Endothelial cell of umbilical vein (primary cell): Measurements from ENCODE around the gene PFN3. TPM values are rescaled to one million over a fixed set of nuclear protein-coding genes. Genes with fewer than 3 reads are reported as not detected.

Experiments used
- BruUV-seq: library from RNA; stranded (reverse); fragments of 400-500 nt; replicated peaks from 2 replicates; lab custom pipeline; 2021; lab: Mats Ljungman, UMichigan
- CTCF ChIA-PET: fragments of 300-600, 350-600 bp; sonication (Branson Sonifier 250); formaldehyde crosslinking; loops from one replicate; lab custom pipeline; 2021; ENCODE audit warnings: antibody characterized with exemption, inconsistent platforms; lab: Charles Lee
- POLR2A ChIA-PET: fragments of 300-600, 350-600 bp; sonication (Branson Sonifier 250); formaldehyde crosslinking; loops from one replicate; lab custom pipeline; 2021; ENCODE audit warnings: antibody characterized with exemption, inconsistent platforms; lab: Charles Lee
- DNase-seq: peaks from one replicate; pipeline ENCODE4 v3.0.0-alpha.2; 2011; ENCODE audit warnings: low read depth, low spot score
- FAIRE-seq: peaks from 2 replicates; lab custom pipeline; 2011; peaks lifted over from hg19 to GRCh38; lab: Jason Lieb, UNC
- H2AFZ ChIP-seq: 2 replicates; pipeline ENCODE4 v1.6.0; 2012; ENCODE audit warnings: low read depth, low read length, control low read depth, inconsistent platforms
- H3K27ac ChIP-seq: 2 replicates; pipeline ENCODE4 v1.5.1; 2011; ENCODE audit warnings: low read depth, mild to moderate bottlenecking, control low read depth, low read length, moderate library complexity; ENCODE audit not compliant: insufficient read depth
- H3K27me3 ChIP-seq, 2 experiments: 2 replicates each; pipeline versions ENCODE4 v1.6.0 to v1.6.1; 2011; ENCODE audit warnings: low read length in 2 of 2, mixed read lengths in 1 of 2; ENCODE audit not compliant: control insufficient read depth in 2 of 2, insufficient read depth in 2 of 2
- H3K36me3 ChIP-seq, 2 experiments: 2 replicates in 1 of 2; 3 replicates in 1 of 2; pipeline ENCODE4 v1.5.1; 2011; ENCODE audit warnings: low read length in 2 of 2, mild to moderate bottlenecking in 1 of 2, moderate library complexity in 1 of 2; ENCODE audit not compliant: control insufficient read depth in 2 of 2, insufficient read depth in 2 of 2; ENCODE audit errors: extremely low read depth in 1 of 2
- H3K4me1 ChIP-seq: 3 replicates; pipeline ENCODE4 v1.5.1; 2011; ENCODE audit warnings: mild to moderate bottlenecking, low read length; ENCODE audit not compliant: control insufficient read depth, insufficient read depth; ENCODE audit errors: extremely low read depth
- H3K4me2 ChIP-seq: 2 replicates; pipeline ENCODE4 v1.6.1; 2011; ENCODE audit warnings: low read length, control low read depth, mixed read lengths; ENCODE audit not compliant: insufficient read depth
- H3K4me3 ChIP-seq, 3 experiments: fragments of 200-600 bp in 1 of 3; sonication (generic), shearing (Covaris generic) in 1 of 3; replicated peaks in 1 of 3; 2 replicates each; pipeline ENCODE4 v1.5.1; 2011 to 2016; ENCODE audit warnings: control low read depth in 3 of 3, low read length in 3 of 3, mild to moderate bottlenecking in 2 of 3, inconsistent platforms in 1 of 3, low read depth in 1 of 3, moderate library complexity in 1 of 3; ENCODE audit not compliant: insufficient read depth in 1 of 3
- H3K79me2 ChIP-seq: 2 replicates; pipeline ENCODE4 v1.6.0; 2012; ENCODE audit warnings: low read length, inconsistent platforms; ENCODE audit not compliant: control insufficient read depth, insufficient read depth
- H3K9ac ChIP-seq: replicated peaks from 2 replicates; pipeline ENCODE3; 2011; ENCODE audit warnings: low read length, control low read depth; ENCODE audit not compliant: insufficient read depth; ENCODE audit errors: extremely low read depth
- H3K9me1 ChIP-seq: replicated peaks from 3 replicates; pipeline ENCODE4 v1.6.0; 2011; ENCODE audit warnings: mild to moderate bottlenecking, low read length; ENCODE audit not compliant: control insufficient read depth, insufficient read depth; ENCODE audit errors: extremely low read depth
- H3K9me3 ChIP-seq: replicated peaks from 2 replicates; pipeline ENCODE4 v1.5.1; 2012; ENCODE audit warnings: low read length, inconsistent platforms; ENCODE audit not compliant: control insufficient read depth, insufficient read depth
- H4K20me1 ChIP-seq: replicated peaks from 2 replicates; pipeline ENCODE3; 2011; ENCODE audit warnings: mild to moderate bottlenecking, low read length; ENCODE audit not compliant: control insufficient read depth, insufficient read depth; ENCODE audit errors: extremely low read depth
- CTCF ChIP-seq, 2 donors: IDR thresholded peaks; 1 replicate in 1 of 2; 2 replicates in 1 of 2; pipeline ENCODE4 v1.5.1; 2011; ENCODE audit warnings: low read length in 2 of 2, mild to moderate bottlenecking in 2 of 2, moderate library complexity in 2 of 2, control low read depth in 1 of 2, inconsistent platforms in 1 of 2, low read depth in 1 of 2; ENCODE audit not compliant: insufficient read depth in 1 of 2; ENCODE audit errors: extremely low read depth in 1 of 2
- EZH2 ChIP-seq: IDR thresholded peaks from 2 replicates; pipeline ENCODE4 v1.6.1; 2012; ENCODE audit warnings: borderline replicate concordance, low read depth, mild to moderate bottlenecking, moderate library complexity, low read length, inconsistent platforms; ENCODE audit not compliant: severe bottlenecking
- GATA2 ChIP-seq: IDR thresholded peaks from 2 replicates; pipeline ENCODE4 v1.7.0; 2011; ENCODE audit warnings: low read depth, mild to moderate bottlenecking, moderate library complexity, mixed read lengths, low read length; ENCODE audit not compliant: insufficient read length, insufficient read depth
- JUN ChIP-seq: IDR thresholded peaks from 2 replicates; pipeline ENCODE4 v1.6.1; 2011; ENCODE audit warnings: borderline replicate concordance, low read depth; ENCODE audit not compliant: insufficient read length, insufficient read depth
- MYC ChIP-seq: IDR thresholded peaks from one replicate; pipeline ENCODE4 v1.6.1; 2011; ENCODE audit warnings: mild to moderate bottlenecking, low read depth, low read length
- POLR2AphosphoS5 ChIP-seq: IDR thresholded peaks from 2 replicates; pipeline ENCODE4 v1.6.1; 2012; ENCODE audit warnings: low read depth, mild to moderate bottlenecking, control low read depth, low read length, moderate library complexity; ENCODE audit not compliant: insufficient read depth
- dilution Hi-C: fragments of 300-500 bp; cut with MboI; formaldehyde crosslinking; loops from one replicate; pipeline ENCODE4 v1.15.0; 2019; ENCODE audit warnings: low sequenced_read_pairs; ENCODE audit not compliant: extremely low pct_ligation_motif_present
- intact Hi-C: fragments of 100-400 bp; cut with micrococcal nuclease; formaldehyde crosslinking; loops from one replicate; pipeline ENCODE4 v1.10.0; 2022
- polyA plus RNA-seq, 4 experiments: library from polyadenylated mRNA; depleted of rRNA in 3 of 4; stranded (reverse) in 3 of 4; unstranded in 1 of 4; fragments of >200 nt; gene quantifications; 2 replicates each; pipeline versions ENCODE4 v1.2.1 to v1.2.3, GENCODE V29; 2011 to 2012; ENCODE audit warnings: missing spikeins in 1 of 4
- total RNA-seq: library from RNA; stranded (reverse); gene quantifications from 2 replicates; pipeline ENCODE4 v1.2.3, GENCODE V29; 2021

The PFN3 gene
- total and polyA plus RNA-seq, 2 donors (not counting 3 experiments of a cell fraction or from before 2014, with no cell fraction given), result not detected

- POLR2A ChIA-PET, result interaction anchor here (1.4 to 1.8 kb wide), 3 partner anchors 23 to 94 kb away, joined by 7 read pairs; partner anchors contain the start of genes GRK6 and PDLIM7
These were observed 2.8 kb upstream of the PFN3 start for GRCh38 chr5:177403102-177403791.

More at GRCh38 chr5:177403102-177403791, 2.8 kb upstream of the PFN3 start:
- Histone ChIP-seq H3K4me1 (peaks cover 23% of the 10 kb centered on the region), H3K79me2 (no peaks in the 10 kb centered on the region), H3K4me3 (peak overlapping the region in 1 of 3 experiments; percentile 42), H3K27me3 (peaks cover 33 to 39% of the 10 kb centered on the region in 2 experiments), H3K27ac (no peak overlapping the region), H2AFZ (peak overlapping the region; percentile 97), H3K36me3 (no peaks in the 10 kb centered on the region), H3K9me3 (no peaks in the 10 kb centered on the region), H4K20me1 (no peaks in the 10 kb centered on the region), H3K4me2 (peak overlapping the region; percentile 67), H3K9ac (no peak overlapping the region), H3K9me1 (no peaks in the 10 kb centered on the region)
- FAIRE-seq, result no peak
- intact Hi-C loops, result loop anchor here (1.0 kb wide), 1 partner anchor 98 kb away; no protein-coding TSS in a partner anchor
- dilution Hi-C loops, result no loop called here
- TF ChIP-seq POLR2AphosphoS5, result no peak
- TF ChIP-seq MYC, result no peak
- peak; percentile 86 for TF ChIP-seq EZH2
- no peak for TF ChIP-seq JUN
- no peak for TF ChIP-seq GATA2
- TF ChIP-seq CTCF (IDR thresholded peaks at IDR 0.05; ENCODE audit: extremely low read depth in 1 of 2, insufficient read depth in 1 of 2, low read depth in 1 of 2, low read length in 2 of 2), result no peak
- CTCF ChIA-PET, result interaction anchor here (0.8 to 7.1 kb wide), 30 partner anchors 8 to 289 kb away, joined by 3 to 288 read pairs (median 9); partner anchors contain the start of genes GRK6, LMAN2, PDLIM7 and PRR7
- BruUV-seq, result no TSS peak
- no peak for DNase-seq
